GM12801 (cell line): Measurements from ENCODE around the gene CLPTM1L.

Experiments used
- TF ChIP-seq, protein P1 (sequence below): IDR thresholded peaks from one replicate; pipeline ENCODE4 v1.5.1; 2011; ENCODE audit warnings: control low read depth; ENCODE audit not compliant: insufficient read length; ENCODE audit errors: extremely low read depth

CLPTM1L gene

DNA sequence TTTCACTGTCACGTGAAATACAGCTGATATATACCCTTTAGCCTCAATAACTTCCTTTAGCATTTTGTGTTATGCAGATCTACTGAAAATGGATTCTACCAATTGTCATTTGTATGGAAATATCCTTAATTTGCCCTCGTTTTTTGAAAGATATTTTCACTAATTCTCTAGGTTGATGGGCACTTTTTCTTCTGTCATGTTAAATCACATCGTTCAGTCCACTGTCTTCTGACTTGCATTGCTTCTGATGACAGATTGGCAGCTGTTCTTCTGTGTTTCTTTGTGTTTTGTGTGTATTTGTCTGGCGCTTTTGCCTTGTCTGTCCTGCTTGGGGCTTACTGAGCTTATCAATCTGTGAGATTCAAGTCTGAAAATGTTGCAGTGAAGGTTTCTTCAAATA, 9.7 kb upstream of the CLPTM1L start:
- TF ChIP-seq, protein P1, sequence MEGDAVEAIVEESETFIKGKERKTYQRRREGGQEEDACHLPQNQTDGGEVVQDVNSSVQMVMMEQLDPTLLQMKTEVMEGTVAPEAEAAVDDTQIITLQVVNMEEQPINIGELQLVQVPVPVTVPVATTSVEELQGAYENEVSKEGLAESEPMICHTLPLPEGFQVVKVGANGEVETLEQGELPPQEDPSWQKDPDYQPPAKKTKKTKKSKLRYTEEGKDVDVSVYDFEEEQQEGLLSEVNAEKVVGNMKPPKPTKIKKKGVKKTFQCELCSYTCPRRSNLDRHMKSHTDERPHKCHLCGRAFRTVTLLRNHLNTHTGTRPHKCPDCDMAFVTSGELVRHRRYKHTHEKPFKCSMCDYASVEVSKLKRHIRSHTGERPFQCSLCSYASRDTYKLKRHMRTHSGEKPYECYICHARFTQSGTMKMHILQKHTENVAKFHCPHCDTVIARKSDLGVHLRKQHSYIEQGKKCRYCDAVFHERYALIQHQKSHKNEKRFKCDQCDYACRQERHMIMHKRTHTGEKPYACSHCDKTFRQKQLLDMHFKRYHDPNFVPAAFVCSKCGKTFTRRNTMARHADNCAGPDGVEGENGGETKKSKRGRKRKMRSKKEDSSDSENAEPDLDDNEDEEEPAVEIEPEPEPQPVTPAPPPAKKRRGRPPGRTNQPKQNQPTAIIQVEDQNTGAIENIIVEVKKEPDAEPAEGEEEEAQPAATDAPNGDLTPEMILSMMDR = no peak

DNA sequence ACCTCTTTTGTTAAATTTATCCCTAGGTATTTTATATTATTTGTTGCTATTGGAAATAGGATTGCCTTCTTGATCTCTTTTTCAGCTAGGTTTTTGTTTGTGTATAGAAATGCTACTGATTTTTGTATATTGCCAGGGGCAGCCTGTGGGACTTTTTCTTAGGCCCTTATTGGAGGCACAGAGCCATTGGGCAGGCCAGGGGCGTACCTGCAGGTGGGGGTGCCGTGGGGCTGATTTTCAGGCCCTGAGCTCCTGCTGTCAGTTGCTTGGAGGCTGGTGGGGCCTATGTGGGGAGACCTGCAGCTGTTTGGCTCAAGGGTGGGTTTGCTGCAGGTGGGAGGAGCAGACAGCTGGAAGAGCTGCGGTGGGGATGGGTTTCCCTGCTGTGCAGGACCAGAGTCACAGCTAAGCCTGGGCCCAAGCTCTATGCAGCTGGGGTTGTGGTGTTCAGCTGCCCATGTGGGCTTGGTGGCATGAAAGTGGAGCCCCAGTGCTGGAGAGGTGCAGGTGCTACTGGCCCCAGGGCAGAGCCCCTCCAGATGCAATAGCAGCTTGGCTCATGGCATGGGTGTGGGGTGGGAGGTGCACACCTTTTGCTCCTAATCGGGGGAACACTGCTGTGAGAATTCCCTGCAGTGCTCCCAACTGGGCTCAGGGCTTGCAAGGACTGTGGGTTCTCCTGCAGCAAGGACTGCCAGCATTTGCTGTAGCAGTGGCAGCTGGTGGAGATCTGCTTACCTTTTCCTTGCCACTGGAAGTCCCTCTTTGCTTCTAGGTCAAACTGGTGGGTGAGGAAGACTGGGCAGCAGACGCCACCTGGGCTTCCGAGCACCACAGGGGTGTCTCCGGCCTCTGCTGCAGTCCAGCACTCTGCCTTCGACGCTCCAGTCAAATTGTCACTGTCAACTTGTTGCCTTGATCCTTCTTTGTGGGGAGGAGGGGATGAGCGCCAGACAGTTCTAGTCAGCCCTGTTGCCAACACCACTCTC, 7.6 kb upstream of the CLPTM1L start:
- TF ChIP-seq, protein P1 = no peak

DNA sequence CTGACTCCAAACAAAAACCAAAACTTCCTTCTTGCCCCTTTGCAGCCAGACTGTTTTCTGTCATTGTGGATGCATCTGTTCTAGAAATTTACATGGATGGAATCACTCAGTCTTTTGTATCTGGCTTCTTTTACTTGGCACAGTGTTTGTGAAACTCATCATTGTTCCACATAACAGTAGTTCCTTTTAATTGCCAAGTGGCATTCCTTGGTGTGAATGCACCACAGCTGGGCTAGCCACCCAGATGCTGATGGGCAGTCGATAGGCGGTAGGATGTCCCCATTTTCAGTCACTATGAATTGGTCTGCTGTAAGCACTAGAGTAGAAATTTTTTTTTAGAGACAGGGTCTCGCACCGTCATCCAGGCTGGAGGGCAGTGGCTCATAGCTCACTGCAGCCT, 6.3 kb upstream of the CLPTM1L start:
- TF ChIP-seq, protein P1 = no peak

DNA sequence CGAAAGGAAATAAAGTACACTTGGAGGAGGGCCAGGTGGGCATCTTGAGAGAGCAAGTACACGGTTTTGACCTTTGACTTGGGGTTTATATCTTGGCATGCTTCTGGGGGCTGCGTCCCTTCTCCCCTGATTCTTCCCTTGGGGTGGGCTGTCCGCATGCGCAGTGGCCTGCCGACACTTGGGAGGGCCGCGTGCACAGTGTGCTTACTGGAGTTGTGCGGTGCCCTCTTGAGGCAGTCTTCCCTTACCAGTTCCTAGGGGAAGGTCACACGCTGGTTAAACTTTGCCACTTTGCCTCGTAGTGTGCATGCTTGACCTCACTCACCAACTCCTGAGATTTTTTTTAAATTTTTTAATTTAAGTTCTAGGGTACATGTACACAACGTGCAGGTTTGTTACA, 4.3 kb upstream of the CLPTM1L start:
- TF ChIP-seq, protein P1 = no peak

DNA sequence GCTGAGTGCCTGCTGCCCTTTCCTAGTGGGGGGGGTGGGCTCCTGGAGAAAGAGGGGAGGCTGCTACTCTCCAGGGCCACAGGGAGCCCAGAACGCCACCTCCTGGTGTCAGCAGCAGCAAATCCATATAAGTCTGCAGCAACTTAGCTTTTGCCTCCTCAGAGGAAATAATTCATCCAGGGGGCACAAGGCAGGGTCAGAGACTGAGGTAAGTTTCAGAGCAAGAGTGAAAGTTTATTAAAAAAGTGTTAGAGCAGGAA, 4.0 kb upstream of the CLPTM1L start:
- TF ChIP-seq, protein P1 = no peak

DNA sequence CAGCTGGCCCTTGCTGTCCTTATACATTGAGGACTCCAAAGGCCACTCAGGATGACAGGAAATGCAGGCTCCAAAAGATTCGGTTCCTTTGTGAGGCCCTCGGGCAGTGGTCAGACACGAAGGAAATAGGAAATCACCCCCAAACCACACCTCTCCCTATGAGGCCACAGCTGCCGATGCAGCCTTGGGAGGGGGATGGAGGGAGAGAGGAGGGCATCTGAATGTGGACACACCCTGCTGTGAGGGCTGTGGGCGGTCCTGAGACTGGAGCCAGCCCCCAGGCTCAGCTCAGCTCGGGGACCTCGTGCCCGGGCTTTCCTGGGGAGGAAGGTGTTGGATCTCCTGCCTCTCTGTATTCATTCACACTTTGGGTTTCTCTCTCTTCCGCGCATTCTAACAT, 2.7 kb upstream of the CLPTM1L start:
- TF ChIP-seq, protein P1 = no peak

DNA sequence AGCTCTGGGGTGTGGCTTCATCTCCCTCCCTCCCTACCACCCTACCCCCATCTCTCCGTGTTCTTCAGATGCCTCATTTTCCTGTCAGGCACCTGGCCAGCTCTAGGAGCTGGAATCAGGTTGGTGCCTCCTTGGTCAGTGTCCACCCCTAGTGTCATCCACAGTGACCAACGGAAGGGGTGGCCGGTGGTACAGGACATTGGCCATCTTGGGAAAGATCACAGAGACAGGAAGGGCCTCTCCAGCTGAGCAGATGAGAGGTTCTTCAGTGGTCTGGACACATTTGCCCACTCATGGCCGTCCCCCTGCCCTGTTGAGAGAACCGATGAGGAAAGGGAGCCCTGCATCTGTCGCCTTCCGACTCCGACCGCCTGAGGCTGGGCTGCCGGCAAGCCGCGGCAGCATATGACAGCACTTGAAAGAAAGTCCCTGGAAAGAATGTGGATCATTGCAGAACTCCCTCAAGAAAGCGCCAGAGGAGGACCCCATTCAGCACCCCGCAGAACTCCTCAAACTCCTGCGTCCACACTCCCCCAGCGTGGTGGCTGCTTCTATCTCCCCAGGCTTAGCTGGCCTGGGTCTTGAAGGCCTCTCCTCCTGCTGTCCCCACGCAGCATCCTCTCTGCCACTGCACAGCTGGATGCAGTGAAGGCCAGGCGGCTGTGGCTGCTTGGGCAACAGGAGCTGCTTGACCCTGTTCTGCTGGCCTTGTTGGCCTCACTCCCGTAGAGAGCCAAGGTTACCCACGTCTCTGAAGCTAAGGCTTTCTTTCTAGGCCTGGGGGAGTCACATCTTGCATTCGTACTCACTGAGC, 1.9 kb upstream of the CLPTM1L start:
- TF ChIP-seq, protein P1 = no peak
